Measurements from ENCODE around the gene SF3B3. TPM values are rescaled to one million over a fixed set of nuclear protein-coding genes. Genes with fewer than 3 reads are reported as not detected.

Gene SF3B3
- total RNA-seq, 1 donor from 2014 or later: 91.3 TPM

- TF ChIP-seq POLR2A (IDR thresholded peaks at IDR 0.05): no peak
- no peak for TF ChIP-seq POLR2AphosphoS5 (IDR thresholded peaks at IDR 0.05; ENCODE audit: insufficient read depth in 1 of 2, low read depth in 1 of 2)
- no peak for TF ChIP-seq CTCF (IDR thresholded peaks at IDR 0.05)
- Histone ChIP-seq H3K9me3 (no peaks in the 10 kb centered on the region), H3K27me3 (no peaks in the 10 kb centered on the region), H3K4me1 (peaks cover 15% of the 10 kb centered on the region), H3K4me3 (no peak overlapping the region), H3K27ac (no peak overlapping the region), H3K36me3 (peaks cover 0 to 33% of the 10 kb centered on the region in 2 donors)
- intact Hi-C loops (cut with DNase I): no loop called here
- DNase-seq (ENCODE audit: extremely low spot score in 2 of 2): no peak
Observed at GRCh38 chr16:70478169-70478568, 45.4 kb upstream of the SF3B3 start.

- H3K27ac ChIP-seq: no peak overlapping the region
- intact Hi-C loops (cut with DNase I): no loop called here
- peaks cover 0 to 35% of the 10 kb centered on the region in 2 donors for H3K36me3 ChIP-seq
- H3K9me3 ChIP-seq: no peaks in the 10 kb centered on the region
- TF ChIP-seq POLR2AphosphoS5 (IDR thresholded peaks at IDR 0.05; ENCODE audit: insufficient read depth in 1 of 2, low read depth in 1 of 2) (no peak), POLR2A (IDR thresholded peaks at IDR 0.05) (no peak), CTCF (IDR thresholded peaks at IDR 0.05) (no peak)
- H3K4me1 ChIP-seq: peaks cover 15% of the 10 kb centered on the region
- no peak overlapping the region for H3K4me3 ChIP-seq
- no peaks in the 10 kb centered on the region for H3K27me3 ChIP-seq
- DNase-seq (ENCODE audit: extremely low spot score in 2 of 2): no peak
Observed at GRCh38 chr16:70478912-70479341, 44.7 kb upstream of the SF3B3 start.

DNA sequence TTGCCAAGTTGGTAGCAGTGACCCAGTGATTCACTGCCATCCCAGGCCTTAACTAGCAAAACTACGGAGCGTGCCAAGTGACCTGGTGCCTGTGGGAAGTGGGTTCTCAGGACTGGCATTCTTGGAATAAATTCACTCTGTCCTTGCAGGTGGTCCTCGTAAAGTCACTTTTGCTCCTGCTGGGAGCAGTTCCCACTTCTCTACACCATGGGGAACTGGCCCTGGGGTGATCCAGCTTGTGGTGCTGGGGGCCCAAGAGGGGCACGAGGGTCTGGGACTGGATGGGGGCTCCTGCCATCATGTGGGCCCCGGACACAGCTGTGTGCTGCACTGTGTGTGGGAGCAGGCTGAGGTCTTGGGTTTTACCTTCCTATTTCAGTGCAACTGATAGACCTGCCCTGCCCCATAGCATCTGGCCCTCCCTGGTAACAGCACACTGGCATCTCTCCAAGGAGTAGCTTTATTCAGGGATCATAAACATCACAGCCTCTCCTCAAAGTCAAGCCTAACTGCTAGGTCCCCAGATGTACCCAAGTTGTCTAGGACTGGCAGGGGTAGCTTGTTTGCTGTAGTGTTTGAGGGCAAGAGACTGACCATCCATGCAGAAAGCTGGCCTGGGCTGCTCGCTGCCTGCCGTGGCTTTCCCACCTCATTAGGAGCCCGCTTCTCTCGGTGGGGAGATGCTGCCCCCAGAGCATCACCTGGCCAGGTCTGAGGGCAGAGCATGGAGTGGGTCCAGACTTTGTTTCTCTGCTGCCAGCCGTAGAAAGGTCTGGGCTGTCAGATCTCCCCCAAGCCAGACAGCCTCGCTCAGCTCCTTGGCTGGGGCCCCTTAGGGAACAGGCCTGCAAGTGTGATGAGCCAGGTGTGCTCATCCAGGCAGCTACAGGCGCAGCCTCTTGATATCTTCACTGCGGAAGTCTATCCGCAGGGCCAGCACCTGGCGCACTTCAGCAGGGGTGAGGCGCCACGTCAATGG lies 43.2 kb upstream of the SF3B3 start:
- no peak for TF ChIP-seq POLR2AphosphoS5 (IDR thresholded peaks at IDR 0.05; ENCODE audit: insufficient read depth in 1 of 2, low read depth in 1 of 2)
- TF ChIP-seq POLR2A (IDR thresholded peaks at IDR 0.05): no peak
- no peak for TF ChIP-seq CTCF (IDR thresholded peaks at IDR 0.05)
- intact Hi-C loops (cut with DNase I): no loop called here
- Histone ChIP-seq H3K36me3 (peaks cover 0 to 45% of the 10 kb centered on the region in 2 donors), H3K27me3 (no peaks in the 10 kb centered on the region), H3K4me1 (peaks cover 15% of the 10 kb centered on the region), H3K27ac (no peak overlapping the region), H3K4me3 (no peak overlapping the region), H3K9me3 (no peaks in the 10 kb centered on the region)
- no peak for DNase-seq (ENCODE audit: extremely low spot score in 2 of 2)

GRCh38 chr16:70481929-70482536 lies 41.6 kb upstream of the SF3B3 start:
- H3K36me3 ChIP-seq: peaks cover 0 to 49% of the 10 kb centered on the region in 2 donors
- intact Hi-C loops (cut with DNase I): no loop called here

More at GRCh38 chr16:70481929-70482536, 41.6 kb upstream of the SF3B3 start:
- no peak for DNase-seq (ENCODE audit: extremely low spot score in 2 of 2)
- Histone ChIP-seq H3K4me3 (no peak overlapping the region), H3K4me1 (peaks cover 15% of the 10 kb centered on the region), H3K27ac (no peak overlapping the region), H3K9me3 (no peaks in the 10 kb centered on the region), H3K27me3 (no peaks in the 10 kb centered on the region)
- TF ChIP-seq CTCF (IDR thresholded peaks at IDR 0.05): no peak

Measured in vagina (tissue), 2 donors.